ENCODE measurements around the gene ITGA7.

ITGA7 gene

GRCh38 chr12:55707841-55708694 lies at the start of gene ITGA7:
Gene ITGA7, minus strand, starts transcription at chr12:55707904. Its CDS starts 222 bp downstream, at chr12:55707682.
- DNase-seq (ENCODE audit: low read depth in 2 of 2), result peak; percentile 54 to 66

DNA sequence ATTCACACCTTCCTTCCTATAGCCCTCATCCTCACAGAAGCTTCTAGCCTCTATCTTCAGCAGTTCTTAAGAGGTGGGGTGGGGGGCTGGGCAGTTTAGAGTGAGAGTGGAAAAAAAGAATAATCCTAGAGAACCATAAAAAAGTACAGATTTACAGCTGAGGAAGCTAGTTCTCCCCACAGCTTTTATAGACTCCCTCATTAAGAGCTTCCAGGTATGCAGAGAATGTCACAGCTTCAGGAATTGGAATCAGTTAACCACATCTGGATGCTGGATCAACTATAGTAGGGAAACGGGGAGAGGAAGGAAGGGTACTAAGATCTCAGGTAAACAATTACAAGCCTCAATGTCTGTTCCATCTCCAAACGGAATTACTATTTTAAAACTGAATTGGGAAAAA lies 47.5 kb upstream of the ITGA7 start:
- no peak for DNase-seq (ENCODE audit: low read depth in 2 of 2)

GRCh38 chr12:55748230-55748993 lies 40.7 kb upstream of the ITGA7 start:
- DNase-seq (ENCODE audit: low read depth in 2 of 2), result no peak

DNA sequence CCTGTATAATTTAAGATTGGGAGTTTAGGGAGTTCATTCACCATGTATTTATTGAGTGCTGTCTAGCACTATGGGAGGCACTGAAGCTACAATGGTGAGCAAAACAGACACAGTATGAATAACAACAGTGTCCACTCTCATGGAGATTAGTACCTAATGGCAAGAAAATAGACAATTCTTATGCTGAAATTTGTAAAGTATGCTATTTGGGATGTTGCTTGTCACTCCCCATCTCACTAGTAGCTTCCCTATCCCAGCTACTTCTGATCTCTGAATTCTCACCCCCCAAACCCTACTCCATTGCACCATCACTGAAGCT lies 39.2 kb upstream of the ITGA7 start:
- no peak for DNase-seq (ENCODE audit: low read depth in 2 of 2)

GRCh38 chr12:55746174-55746912 lies 38.6 kb upstream of the ITGA7 start:
- DNase-seq (ENCODE audit: low read depth in 2 of 2), result no peak

- no peak for DNase-seq (ENCODE audit: low read depth in 2 of 2)
Measured at GRCh38 chr12:55745361-55746173, 37.9 kb upstream of the ITGA7 start.

DNA sequence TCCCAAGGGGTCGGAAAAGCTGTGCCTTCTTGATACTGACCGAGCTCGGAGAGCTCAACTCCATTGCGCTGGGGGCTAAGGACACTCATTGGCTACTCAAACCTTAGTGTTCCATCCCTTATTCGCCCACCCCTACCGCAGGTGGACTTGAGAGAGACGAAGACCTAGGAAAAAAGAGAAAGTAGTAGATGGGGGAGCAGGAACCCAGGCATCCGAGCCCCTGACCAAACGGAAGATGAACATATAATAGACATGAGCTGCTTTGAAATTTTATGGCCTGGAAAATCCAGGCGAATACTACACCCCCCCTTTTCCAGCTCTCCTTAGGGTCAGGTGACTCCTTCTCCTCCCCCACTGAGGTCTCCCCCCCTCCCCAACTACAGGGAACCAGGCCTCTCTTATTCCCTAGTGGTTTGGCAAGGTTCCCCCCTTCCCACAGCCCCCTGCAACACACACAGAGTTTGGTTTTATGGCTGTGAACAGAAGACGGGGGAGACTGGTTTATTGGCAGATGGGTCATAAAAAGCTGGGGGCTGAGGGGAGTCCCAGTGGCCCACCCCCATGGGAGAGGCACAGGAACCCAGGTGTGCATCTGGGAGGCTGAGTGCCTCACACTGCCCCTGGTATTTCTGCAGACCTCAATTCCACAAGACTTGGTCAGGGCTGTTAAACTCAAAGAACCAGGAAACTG lies 36.8 kb upstream of the ITGA7 start:
- no peak for DNase-seq (ENCODE audit: low read depth in 2 of 2)

DNA sequence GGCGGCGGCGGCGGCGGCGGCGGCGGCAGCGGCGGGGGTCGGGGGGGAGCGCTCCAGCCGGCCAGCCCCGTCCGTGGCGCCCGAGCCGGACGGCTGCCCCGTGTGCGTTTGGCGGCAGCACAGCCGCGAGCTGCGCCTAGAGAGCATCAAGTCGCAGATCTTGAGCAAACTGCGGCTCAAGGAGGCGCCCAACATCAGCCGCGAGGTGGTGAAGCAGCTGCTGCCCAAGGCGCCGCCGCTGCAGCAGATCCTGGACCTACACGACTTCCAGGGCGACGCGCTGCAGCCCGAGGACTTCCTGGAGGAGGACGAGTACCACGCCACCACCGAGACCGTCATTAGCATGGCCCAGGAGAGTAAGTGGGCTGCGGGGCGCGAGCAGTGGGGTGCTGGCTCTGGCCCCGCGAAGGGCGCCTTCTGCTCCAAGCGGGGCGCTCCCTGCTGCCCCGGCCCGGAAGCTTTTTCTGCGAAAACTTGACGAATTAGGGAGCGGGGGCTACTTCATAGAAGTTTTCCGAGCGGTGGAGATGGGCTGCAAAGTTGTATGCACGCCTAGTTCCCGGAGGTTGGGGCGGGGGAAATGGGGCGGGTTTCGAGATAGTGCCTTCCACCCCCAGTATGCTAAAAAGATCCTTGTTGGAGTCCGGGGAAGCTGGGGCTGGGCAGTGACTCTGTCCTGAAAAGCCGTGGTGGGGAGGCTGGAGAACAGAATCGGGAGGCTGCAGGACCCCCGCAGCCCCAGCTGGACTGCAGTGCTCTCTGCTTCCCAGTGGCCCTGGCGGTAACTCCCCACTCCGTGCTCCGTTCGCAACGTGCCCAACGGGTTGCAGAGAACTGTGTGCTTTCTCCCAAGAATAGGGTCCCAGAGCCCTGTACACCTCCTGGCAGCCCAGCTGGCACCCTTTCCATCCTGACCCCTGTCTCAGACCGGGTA lies 36.0 kb upstream of the ITGA7 start:
- peak in 1 of 2 donors; percentile 35 for DNase-seq (ENCODE audit: low read depth in 2 of 2)

GRCh38 chr12:55742719-55743405 lies 35.2 kb upstream of the ITGA7 start, which contains the start of gene GDF11:
Gene GDF11, plus strand, starts transcription at chr12:55743122. Its CDS starts 195 bp downstream, at chr12:55743317.
- peak; percentile 48 to 66 for DNase-seq (ENCODE audit: low read depth in 2 of 2)

DNA sequence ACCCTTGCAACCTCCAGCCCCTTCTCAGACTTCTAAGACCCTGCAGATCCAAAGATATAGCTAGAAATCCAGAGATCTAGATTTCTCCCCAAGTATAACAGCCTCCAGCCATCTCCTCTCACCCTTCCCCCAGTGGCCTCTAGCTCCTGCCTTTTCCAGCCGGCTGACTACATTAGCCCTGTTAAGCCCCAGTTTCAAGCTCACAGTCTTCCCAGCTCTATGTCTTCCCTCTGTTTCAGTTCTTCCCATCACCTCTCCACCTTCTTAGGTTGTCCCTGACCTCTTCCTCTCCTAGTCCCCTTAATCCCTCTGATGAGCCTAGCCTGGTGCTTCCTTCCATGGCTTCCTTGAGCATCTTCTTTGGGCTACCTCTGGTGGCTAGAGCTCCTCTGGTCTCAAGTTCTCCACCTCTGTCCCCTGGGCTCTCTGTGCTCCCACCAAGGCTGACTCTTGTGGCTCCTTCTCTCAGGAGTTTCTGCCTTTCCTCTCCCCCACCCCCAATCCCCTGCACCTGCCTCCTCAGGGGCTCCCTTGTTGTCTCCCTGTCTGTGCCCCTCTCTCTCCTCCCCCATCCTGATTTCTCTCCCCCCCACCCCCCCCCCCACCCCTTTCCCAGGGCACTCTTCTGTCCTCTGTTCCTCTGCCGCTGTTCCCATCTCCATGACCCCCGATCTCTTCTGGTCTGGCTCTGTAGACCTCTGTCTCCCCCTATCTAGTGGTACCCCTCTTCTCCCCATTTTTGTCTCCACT lies 34.4 kb upstream of the ITGA7 start:
- no peak for DNase-seq (ENCODE audit: low read depth in 2 of 2)

DNA sequence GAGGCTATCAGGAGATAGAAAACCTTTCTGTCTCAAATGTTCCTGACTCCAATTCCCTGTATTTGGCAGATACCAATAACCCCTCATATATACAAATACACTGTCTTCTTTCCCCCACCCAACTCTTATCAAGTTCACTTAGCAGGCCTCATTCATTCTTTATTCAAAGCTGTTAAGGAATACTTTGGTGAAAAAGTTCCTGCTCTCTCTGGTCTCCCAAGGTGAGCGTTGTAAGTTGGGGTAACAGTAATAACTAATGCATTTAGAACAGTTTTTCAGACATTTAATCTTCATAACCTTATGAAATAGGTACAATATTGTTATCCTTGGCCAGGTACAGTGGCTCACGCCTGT lies 31.3 kb upstream of the ITGA7 start:
- DNase-seq (ENCODE audit: low read depth in 2 of 2), result no peak

DNA sequence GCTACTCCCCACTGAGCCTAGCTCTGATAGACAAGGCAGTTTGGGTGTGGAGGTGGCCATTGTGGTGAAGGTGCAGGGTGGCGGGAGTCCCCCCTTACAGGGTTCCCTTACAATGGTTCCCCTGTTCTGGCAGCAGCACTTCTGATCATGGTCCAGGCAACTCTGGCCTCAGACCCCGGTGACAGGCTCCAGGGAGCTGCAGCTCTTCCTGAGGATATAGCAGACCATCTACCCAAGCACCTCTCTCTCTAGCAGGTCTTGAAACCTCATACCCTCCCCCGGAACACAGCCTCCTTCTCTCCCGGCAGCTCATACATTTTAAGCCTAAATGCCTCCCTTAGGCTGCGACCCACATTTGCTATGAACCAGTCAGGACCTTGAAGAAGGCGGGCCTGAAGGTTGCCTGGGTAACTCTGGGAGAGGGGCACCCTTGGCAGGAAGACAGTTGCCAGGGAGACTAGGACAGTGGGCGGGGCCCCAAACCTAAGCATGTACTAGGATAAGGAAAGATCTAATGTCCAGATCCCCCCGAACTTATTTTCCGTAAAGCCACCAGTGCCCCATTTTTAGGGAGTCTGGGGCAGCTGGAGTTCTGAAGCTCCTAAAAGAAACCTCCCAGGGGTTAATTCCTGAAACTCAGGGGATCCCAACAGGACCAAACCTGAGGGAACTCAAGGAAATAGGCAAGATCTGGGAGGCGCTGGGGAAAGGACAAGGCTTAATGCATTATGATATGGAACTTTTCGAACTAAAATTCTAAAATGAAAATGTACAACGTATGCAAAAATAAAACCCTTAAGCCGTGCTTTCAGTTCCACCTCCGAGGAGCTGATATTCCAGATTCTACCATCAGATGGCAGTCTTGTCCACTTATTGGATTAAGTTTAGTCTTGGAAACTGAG lies 30.7 kb upstream of the ITGA7 start:
- DNase-seq (ENCODE audit: low read depth in 2 of 2), result peak; percentile 58 to 88

GRCh38 chr12:55737581-55738122 lies 29.9 kb upstream of the ITGA7 start:
- no peak for DNase-seq (ENCODE audit: low read depth in 2 of 2)

GRCh38 chr12:55736780-55737580 lies 29.3 kb upstream of the ITGA7 start:
- DNase-seq (ENCODE audit: low read depth in 2 of 2), result peak in 1 of 2 donors; percentile 36

GRCh38 chr12:55736076-55736475 lies 28.4 kb upstream of the ITGA7 start:
- no peak for DNase-seq (ENCODE audit: low read depth in 2 of 2)

- DNase-seq (ENCODE audit: low read depth in 2 of 2), result no peak
Measured at GRCh38 chr12:55734595-55734994, 26.9 kb upstream of the ITGA7 start.

Measured in stimulated activated CD4-positive, alpha-beta T cell treated with anti-CD3 and anti-CD28 coated beads, Interleukin-1b, Interleukin-23, amount 100 ng/mL, for 4 hours (primary cell).